Bronchial epithelial cell (primary cell): ENCODE data around the gene CCRL2. TPM values are rescaled to one million over a fixed set of nuclear protein-coding genes. Genes with fewer than 3 reads are reported as not detected.
"Not testable (repeated sequence)": the region's sequence is repeated elsewhere in the genome, so short reads cannot be mapped to it uniquely, and the experiment has no call there.

ENCODE experiments used
- DNase-seq: peaks from one replicate; pipeline ENCODE4 v3.0.0-alpha.2; 2010; ENCODE audit warnings: low read depth
- FAIRE-seq: peaks from 2 replicates; lab custom pipeline; 2011; peaks lifted over from hg19 to GRCh38; lab: Jason Lieb, UNC
- H3K27me3 ChIP-seq: 2 replicates; pipeline ENCODE4 v1.5.1; 2011; ENCODE audit warnings: low read length; ENCODE audit not compliant: control insufficient read depth, insufficient read depth
- H3K36me3 ChIP-seq: 2 replicates; pipeline ENCODE4 v1.5.1; 2011; ENCODE audit warnings: low read length; ENCODE audit not compliant: control insufficient read depth, insufficient read depth
- H3K4me3 ChIP-seq: 2 replicates; pipeline ENCODE4 v1.5.1; 2011; ENCODE audit warnings: mild to moderate bottlenecking, low read depth, low read length, control low read depth
- CTCF ChIP-seq: IDR thresholded peaks from 2 replicates; pipeline ENCODE4 v1.5.1; 2011; ENCODE audit warnings: mild to moderate bottlenecking, moderate library complexity, low read length, control low read depth, inconsistent platforms; ENCODE audit not compliant: insufficient read depth, severe bottlenecking
- total RNA-seq: library from RNA; depleted of rRNA; stranded (reverse); fragments of >200 nt; gene quantifications from 2 replicates; pipeline ENCODE4 v1.2.1, GENCODE V29; 2014

Gene CCRL2
- total RNA-seq, 1 donor from 2014 or later, result 0.26 TPM

DNA sequence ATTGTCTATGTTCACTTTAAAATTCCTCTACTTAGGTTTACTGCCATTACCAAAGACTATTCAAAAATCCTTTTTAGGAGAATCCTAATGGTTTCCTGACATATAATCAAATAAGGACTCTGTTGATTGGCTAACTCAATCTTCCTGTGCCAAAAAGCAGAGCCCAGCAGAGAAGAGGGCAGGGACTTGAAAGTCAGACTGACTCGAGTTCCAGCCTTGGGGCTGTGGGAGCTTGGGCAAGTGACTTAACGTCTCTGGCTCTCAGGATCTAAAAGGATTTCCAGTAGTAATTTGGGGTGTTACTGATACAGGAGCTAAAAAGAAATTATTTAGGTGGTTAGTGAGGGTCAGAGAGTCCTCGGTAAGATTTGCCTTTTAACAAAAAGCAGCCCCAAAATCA is 25.4 kb upstream of the CCRL2 start:
- no peak for TF ChIP-seq CTCF
- Histone ChIP-seq H3K4me3 (no peak overlapping the region), H3K36me3 (no peaks in the 10 kb centered on the region), H3K27me3 (peaks cover 2% of the 10 kb centered on the region)
- FAIRE-seq (no peak), DNase-seq (no peak)

DNA sequence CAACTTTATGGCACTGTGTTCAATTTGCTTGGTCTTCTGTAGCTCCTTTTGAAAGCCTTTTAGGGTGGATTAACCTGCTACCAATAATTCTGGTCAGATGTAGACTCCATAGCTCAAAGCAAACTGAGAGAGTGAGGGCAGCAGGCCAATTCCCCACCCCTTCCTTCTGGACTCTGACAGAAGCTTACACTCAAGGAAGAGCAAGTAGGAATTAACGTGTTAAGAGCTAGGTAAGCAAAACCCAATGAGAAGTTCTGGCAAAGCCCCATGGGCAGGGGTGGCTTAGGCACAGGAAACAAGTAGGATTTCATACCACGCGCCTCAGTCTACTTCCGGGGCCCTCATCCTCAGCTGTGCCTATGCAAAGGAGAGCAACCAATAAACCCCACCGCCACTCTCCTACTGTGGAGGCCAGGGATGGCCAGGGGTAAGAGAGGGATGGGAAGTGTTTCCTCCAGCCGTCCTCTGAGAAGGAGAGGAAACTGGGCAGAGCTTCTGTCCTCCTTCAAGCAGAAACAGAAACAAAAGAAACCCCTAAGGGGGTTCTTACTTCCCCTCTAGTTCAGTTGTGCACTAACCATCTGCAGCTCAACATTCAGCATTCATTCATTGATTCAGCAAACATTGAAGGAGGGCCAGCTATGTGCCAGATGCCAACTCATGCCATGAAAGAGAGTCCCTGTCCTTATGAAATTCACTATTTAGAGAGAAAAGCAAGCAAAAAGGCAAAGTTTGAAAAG is 23.7 kb upstream of the CCRL2 start:
- Histone ChIP-seq H3K4me3 (no peak overlapping the region), H3K27me3 (no peaks in the 10 kb centered on the region), H3K36me3 (no peaks in the 10 kb centered on the region)
- DNase-seq, result no peak
- no peak for TF ChIP-seq CTCF
- no peak for FAIRE-seq

GRCh38 chr3:46383951-46384330 is 23.1 kb upstream of the CCRL2 start:
- TF ChIP-seq CTCF, result no peak
- no peak for FAIRE-seq
- H3K27me3 ChIP-seq, result no peaks in the 10 kb centered on the region
- no peaks in the 10 kb centered on the region for H3K36me3 ChIP-seq
- H3K4me3 ChIP-seq, result no peak overlapping the region
- no peak for DNase-seq

- peak; percentile 99 for DNase-seq
- H3K4me3 ChIP-seq, result no peak overlapping the region
Observed at GRCh38 chr3:46386205-46386604, 20.9 kb upstream of the CCRL2 start.

GRCh38 chr3:46388847-46389246 is 18.2 kb upstream of the CCRL2 start:
- not testable (repeated sequence) for H3K4me3 ChIP-seq, FAIRE-seq, H3K27me3 ChIP-seq, H3K36me3 ChIP-seq
- DNase-seq, result peak; percentile 46

More at GRCh38 chr3:46386205-46386604, 20.9 kb upstream of the CCRL2 start:
- H3K27me3 ChIP-seq, result no peaks in the 10 kb centered on the region
- peak; percentile 97 for FAIRE-seq
- no peak for TF ChIP-seq CTCF
- H3K36me3 ChIP-seq, result no peaks in the 10 kb centered on the region

DNA sequence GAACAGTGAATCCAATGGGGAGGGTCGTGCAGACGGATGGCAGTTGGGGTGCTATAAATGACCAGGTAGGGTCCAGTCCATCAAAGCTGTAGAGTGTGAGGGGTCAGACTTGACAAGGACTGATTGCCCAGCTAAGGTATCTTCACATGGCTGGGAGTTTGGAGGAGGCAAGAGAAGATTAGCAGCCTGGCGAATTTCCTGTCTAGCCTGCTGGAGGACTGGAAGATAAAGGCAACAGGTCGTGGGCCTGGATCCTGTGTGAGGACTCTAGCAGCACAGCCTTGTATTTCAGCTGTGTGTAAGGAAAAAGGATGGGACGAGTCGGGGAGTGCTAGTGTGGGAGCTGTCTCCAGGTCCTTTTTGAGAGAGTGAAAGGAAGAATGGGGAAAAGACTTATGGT is 17.8 kb upstream of the CCRL2 start:
- H3K4me3 ChIP-seq, result no peak overlapping the region
- FAIRE-seq, result no peak

DNA sequence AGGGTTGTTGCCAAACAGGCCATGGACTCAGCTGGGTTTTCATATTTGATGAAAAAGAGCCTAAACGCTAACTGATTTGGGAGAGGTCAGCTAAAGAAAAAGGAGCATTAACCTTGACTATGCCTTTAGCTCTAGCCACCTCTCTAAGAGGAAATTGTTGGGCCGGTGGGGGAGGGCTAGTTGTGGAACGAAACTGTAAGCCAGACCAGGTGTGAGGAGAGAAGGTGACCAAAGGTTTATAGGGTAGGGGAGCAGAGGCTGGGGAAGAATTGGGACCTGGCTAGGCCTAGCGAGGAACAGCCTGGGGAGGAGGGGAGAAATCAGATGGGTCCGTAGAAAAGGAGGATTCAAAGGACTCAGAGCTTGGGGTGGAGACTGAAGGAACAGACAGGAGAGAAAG is 15.5 kb upstream of the CCRL2 start:
- not testable (repeated sequence) for H3K27me3 ChIP-seq, FAIRE-seq, H3K36me3 ChIP-seq, H3K4me3 ChIP-seq, DNase-seq

More for the DNA sequence above, 17.8 kb upstream of the CCRL2 start:
- H3K36me3 ChIP-seq, result no peaks in the 10 kb centered on the region
- no peak for DNase-seq
- H3K27me3 ChIP-seq, result no peaks in the 10 kb centered on the region
- TF ChIP-seq CTCF, result no peak
